Keratinocyte (primary cell): ENCODE measurements around the gene EEIG2. TPM values are rescaled to one million over a fixed set of nuclear protein-coding genes. Genes with fewer than 3 reads are reported as not detected.

ENCODE experiments used
- DNase-seq: peaks from one replicate; pipeline ENCODE4 v3.0.0-alpha.2; 2011; ENCODE audit warnings: low read depth, missing footprints, low spot score
- FAIRE-seq: peaks from 2 replicates; lab custom pipeline; 2011; peaks lifted over from hg19 to GRCh38; lab: Jason Lieb, UNC
- H2AFZ ChIP-seq: 2 replicates; pipeline ENCODE4 v1.6.0; 2012; ENCODE audit warnings: low read length, control low read depth, inconsistent platforms; ENCODE audit not compliant: control insufficient read depth
- H3K27ac ChIP-seq: 2 replicates; pipeline ENCODE4 v1.5.1; 2011; ENCODE audit warnings: low read length; ENCODE audit not compliant: control insufficient read depth, insufficient read depth
- H3K27me3 ChIP-seq: 3 replicates; pipeline ENCODE4 v1.6.0; 2011; ENCODE audit warnings: low read length; ENCODE audit not compliant: control insufficient read depth, insufficient read depth; ENCODE audit errors: extremely low read depth
- H3K36me3 ChIP-seq, 2 experiments: 2 replicates in 1 of 2; 3 replicates in 1 of 2; pipeline ENCODE4 v1.5.1; 2011; ENCODE audit warnings: low read length in 2 of 2, mild to moderate bottlenecking in 1 of 2; ENCODE audit not compliant: control insufficient read depth in 2 of 2, insufficient read depth in 2 of 2; ENCODE audit errors: extremely low read depth in 1 of 2
- H3K4me1 ChIP-seq: 3 replicates; pipeline ENCODE4 v1.5.1; 2011; ENCODE audit warnings: low read length; ENCODE audit not compliant: control insufficient read depth, insufficient read depth; ENCODE audit errors: extremely low read depth
- H3K4me2 ChIP-seq: 3 replicates; pipeline ENCODE4 v1.6.0; 2011; ENCODE audit warnings: low read depth, low read length; ENCODE audit not compliant: control insufficient read depth, insufficient read depth; ENCODE audit errors: extremely low read depth
- H3K4me3 ChIP-seq, 3 experiments: fragments of 200-600 bp in 1 of 3; sonication (generic) in 1 of 3; 2 replicates in 2 of 3; 3 replicates in 1 of 3; pipeline ENCODE4 v1.5.1; 2011 to 2016; ENCODE audit warnings: low read length in 3 of 3, mild to moderate bottlenecking in 3 of 3, control low read depth in 2 of 3, inconsistent platforms in 1 of 3, low read depth in 1 of 3, mixed read lengths in 1 of 3, mixed run types in 1 of 3, moderate library complexity in 1 of 3; ENCODE audit not compliant: control insufficient read depth in 2 of 3, insufficient read depth in 2 of 3; ENCODE audit errors: extremely low read depth in 1 of 3
- H3K79me2 ChIP-seq: 2 replicates; pipeline ENCODE4 v1.6.0; 2012; ENCODE audit warnings: low read length; ENCODE audit not compliant: control insufficient read depth, insufficient read depth
- H3K9ac ChIP-seq: 3 replicates; pipeline ENCODE4 v1.6.0; 2011; ENCODE audit warnings: low read length; ENCODE audit not compliant: control insufficient read depth, insufficient read depth; ENCODE audit errors: extremely low read depth
- H3K9me1 ChIP-seq: 3 replicates; pipeline ENCODE4 v1.6.0; 2011; ENCODE audit warnings: low read length; ENCODE audit not compliant: control insufficient read depth, insufficient read depth; ENCODE audit errors: extremely low read depth
- H3K9me3 ChIP-seq: 2 replicates; pipeline ENCODE4 v1.5.1; 2012; ENCODE audit warnings: low read depth, low read length; ENCODE audit not compliant: control insufficient read depth
- H4K20me1 ChIP-seq: 3 replicates; pipeline ENCODE4 v1.6.0; 2011; ENCODE audit warnings: low read length; ENCODE audit not compliant: control insufficient read depth, insufficient read depth; ENCODE audit errors: extremely low read depth
- CTCF ChIP-seq, 3 experiments: IDR thresholded peaks in 1 of 3; conservative IDR thresholded peaks in 1 of 3; optimal IDR thresholded peaks in 1 of 3; 2 replicates in 2 of 3; 3 replicates in 1 of 3; pipeline versions ENCODE3 to v1.5.1; 2011; ENCODE audit warnings: low read length in 3 of 3, mild to moderate bottlenecking in 3 of 3, moderate library complexity in 2 of 3, control low read depth in 1 of 3, inconsistent platforms in 1 of 3; ENCODE audit not compliant: insufficient read depth in 2 of 3; ENCODE audit errors: extremely low read depth in 1 of 3
- EZH2 ChIP-seq: IDR thresholded peaks from one replicate; pipeline ENCODE4 v1.6.1; 2012; ENCODE audit warnings: inconsistent platforms, mild to moderate bottlenecking, low read length, moderate library complexity
- dilution Hi-C: fragments of 300-500 bp; cut with MboI; formaldehyde crosslinking; loops from one replicate; pipeline ENCODE4 v1.7.0; 2020; ENCODE audit warnings: low sequenced_read_pairs; ENCODE audit not compliant: extremely low pct_ligation_motif_present
- polyA plus RNA-seq, 5 experiments: library from polyadenylated mRNA; depleted of rRNA in 3 of 5; stranded (reverse) in 3 of 5; stranded (forward) in 1 of 5; unstranded in 1 of 5; fragments of >200 nt; gene quantifications; 1 replicate in 1 of 5; 2 replicates in 3 of 5; 3 replicates in 1 of 5; pipeline versions ENCODE4 v1.2.1 to v1.2.3, GENCODE V29; 2011 to 2012; ENCODE audit warnings: missing spikeins in 2 of 5, low read depth in 1 of 5, low replicate concordance in 1 of 5

EEIG2 gene
- polyA plus RNA-seq, 1 donor (not counting 4 experiments of a cell fraction or from before 2014, with no cell fraction given): 2.0 TPM

- no peak overlapping the region for H3K27ac ChIP-seq
- H3K4me3 ChIP-seq: no peak overlapping the region
- no peak overlapping the region for H3K4me2 ChIP-seq
- no peaks in the 10 kb centered on the region for H3K9me1 ChIP-seq
- H3K9me3 ChIP-seq: no peaks in the 10 kb centered on the region
- H3K36me3 ChIP-seq: no peaks in the 10 kb centered on the region
- no peak for TF ChIP-seq EZH2
- TF ChIP-seq CTCF (optimal IDR thresholded peaks at IDR 0.05 in 1 of 3, IDR thresholded peaks at IDR 0.05 in 1 of 3, conservative IDR thresholded peaks at IDR 0.05 in 1 of 3; ENCODE audit: extremely low read depth in 1 of 3, insufficient read depth in 2 of 3, low read length in 3 of 3): no peak
- no peak overlapping the region for H2AFZ ChIP-seq
- FAIRE-seq: no peak
- no peak overlapping the region for H3K9ac ChIP-seq
- dilution Hi-C loops: no loop called here
- DNase-seq: no peak
- H4K20me1 ChIP-seq: no peaks in the 10 kb centered on the region
- peaks cover 15% of the 10 kb centered on the region for H3K4me1 ChIP-seq
- no peaks in the 10 kb centered on the region for H3K79me2 ChIP-seq
- H3K27me3 ChIP-seq: no peaks in the 10 kb centered on the region
Measured at GRCh38 chr1:108557296-108557695, 2.6 kb upstream of the EEIG2 start.

- dilution Hi-C loops: no loop called here
- Histone ChIP-seq H3K4me1 (peaks cover 15% of the 10 kb centered on the region), H3K27me3 (no peaks in the 10 kb centered on the region), H3K27ac (no peak overlapping the region), H3K4me3 (peak overlapping the region; percentile 43 to 72 (median 69)), H3K9me1 (no peaks in the 10 kb centered on the region), H3K79me2 (no peaks in the 10 kb centered on the region), H2AFZ (peak overlapping the region; percentile 90), H3K4me2 (peak overlapping the region; percentile 93), H4K20me1 (no peaks in the 10 kb centered on the region), H3K36me3 (no peaks in the 10 kb centered on the region), H3K9ac (peak overlapping the region; percentile 40), H3K9me3 (no peaks in the 10 kb centered on the region)
- DNase-seq: no peak
- FAIRE-seq: no peak
- no peak for TF ChIP-seq CTCF (optimal IDR thresholded peaks at IDR 0.05 in 1 of 3, IDR thresholded peaks at IDR 0.05 in 1 of 3, conservative IDR thresholded peaks at IDR 0.05 in 1 of 3; ENCODE audit: extremely low read depth in 1 of 3, insufficient read depth in 2 of 3, low read length in 3 of 3)
- no peak for TF ChIP-seq EZH2
Measured at GRCh38 chr1:108560189-108560873, 431 bp downstream of the EEIG2 start.
